Peyer's patch (tissue), 4 donors: Measurements from ENCODE around the gene DNAJC7.

Experiments
- CTCF ChIP-seq, 6 experiments: fragments of 450-650 bp in 4 of 6; fragments of 200-600 bp in 2 of 6; sonication (generic) in 1 of 6; IDR thresholded peaks; one replicate each; pipeline ENCODE4 v1.5.1; 2017 to 2019; ENCODE audit warnings: antibody characterized with exemption in 6 of 6, mild to moderate bottlenecking in 3 of 6, moderate library complexity in 1 of 6
- POLR2A ChIP-seq, 2 donors: fragments of 450-650 bp; IDR thresholded peaks; one replicate each; pipeline ENCODE4 v1.5.1; 2017; ENCODE audit warnings: antibody characterized with exemption in 2 of 2, mild to moderate bottlenecking in 2 of 2, moderate library complexity in 2 of 2

GRCh38 chr17:41937970-41938954, 79.0 kb downstream of the DNAJC7 start:
- TF ChIP-seq POLR2A (IDR thresholded peaks at IDR 0.05) (no peak), CTCF (IDR thresholded peaks at IDR 0.05) (no peak)
